ENCODE data around the gene CERS1. TPM values are rescaled to one million over a fixed set of nuclear protein-coding genes. Genes with fewer than 3 reads are reported as not detected.

CERS1 gene
- total and polyA plus RNA-seq, 10 of the 15 experiments (the other 5 are each of a cell fraction or from before 2014, with no cell fraction given), result 0.19 TPM; not detected in 9

GRCh38 chr19:18913466-18913865, 17.5 kb upstream of the CERS1 start:
- Histone ChIP-seq H4K20me1 (ENCODE audit: control insufficient read depth, insufficient read depth) (peaks cover 3% of the 10 kb centered on the region; the same call in 1 of the 2 replicates), H3K9me3 (replicated peaks; ENCODE audit: control insufficient read depth, insufficient read depth, low read length) (no peaks in the 10 kb centered on the region; the same call in 2 of the 3 replicates), H3K27me3 (replicated peaks in 1 of 2; ENCODE audit: control insufficient read depth in 2 of 2, insufficient read depth in 2 of 2, low read length in 1 of 2) (no peaks in the 10 kb centered on the region), H2AFZ (ENCODE audit: control insufficient read depth, low read depth, low read length) (no peak overlapping the region), H3K4me2 (ENCODE audit: control insufficient read depth, insufficient read depth) (no peak overlapping the region), H3K9ac (ENCODE audit: control insufficient read depth, insufficient read depth, low read length) (no peak overlapping the region), H3K27ac (ENCODE audit: control insufficient read depth, insufficient read depth) (no peak overlapping the region), H3K4me1 (ENCODE audit: control insufficient read depth, insufficient read depth, low read length) (no peaks in the 10 kb centered on the region; the same call in 1 of the 2 replicates), H3K4me3 (no peak overlapping the region), H3K79me2 (ENCODE audit: control insufficient read depth, insufficient read depth, low read length) (peaks cover 30% of the 10 kb centered on the region), H3K36me3 (ENCODE audit: control insufficient read depth in 2 of 2, insufficient read depth in 2 of 2, low read length in 1 of 2) (peaks cover 11 to 12% of the 10 kb centered on the region in 2 experiments)
- no TSS peak for BruUV-seq (replicated peaks)
- WGBS (ENCODE audit: insufficient coverage, insufficient replicate concordance, low lambda C conversion rate, missing lambda C conversion rate), result 80% methylated on average over 4 of the region's 5 CpGs
- intact Hi-C loops (cut with micrococcal nuclease; ENCODE audit: unreplicated experiment) (no loop called here), in situ Hi-C loops (cut with MboI) (no loop called here)
- SMC1A ChIA-PET (ENCODE audit: uncharacterized antibody, unreplicated experiment), result no interaction called here
- POLR2A ChIA-PET, result no interaction called here
- DNase-seq (ENCODE audit: low read depth, low spot score) (no peak), FAIRE-seq (no peak), ATAC-seq (no peak)
- RAD21 ChIA-PET (ENCODE audit: unreplicated experiment), result no interaction called here
- CTCF ChIA-PET, result no interaction called here
- TF ChIP-seq CHD2 (IDR thresholded peaks at IDR 0.05; ENCODE audit: borderline replicate concordance, low read depth, low read length) (no peak), SMAD1 (IDR thresholded peaks at IDR 0.05; ENCODE audit: low read depth, partially characterized antibody) (no peak), EED (IDR thresholded peaks at IDR 0.05; ENCODE audit: low read depth) (no peak), CBFB (IDR thresholded peaks at IDR 0.05; ENCODE audit: low read depth) (no peak), KAT2A (conservative IDR thresholded peaks at IDR 0.05; ENCODE audit: control insufficient read depth, low read depth, low read length) (no peak), NKRF (conservative IDR thresholded peaks at IDR 0.05) (no peak), RCOR1 (conservative IDR thresholded peaks at IDR 0.05; ENCODE audit: low read depth, low read length) (no peak), MXI1 (IDR thresholded peaks at IDR 0.05; ENCODE audit: low read depth, low read length) (no peak), SRF (IDR thresholded peaks at IDR 0.05; ENCODE audit: low read depth in 2 of 2, low read length in 2 of 2) (no peak), TAF1 (IDR thresholded peaks at IDR 0.05; ENCODE audit: borderline replicate concordance, low read depth, low read length) (no peak), FOXK2 (IDR thresholded peaks at IDR 0.05) (no peak), ZZZ3 (IDR thresholded peaks at IDR 0.05; ENCODE audit: control insufficient read depth, insufficient read length, low read depth) (no peak), ZNF622 (IDR thresholded peaks at IDR 0.05) (no peak)
- TF ChIP-seq, protein P1, sequence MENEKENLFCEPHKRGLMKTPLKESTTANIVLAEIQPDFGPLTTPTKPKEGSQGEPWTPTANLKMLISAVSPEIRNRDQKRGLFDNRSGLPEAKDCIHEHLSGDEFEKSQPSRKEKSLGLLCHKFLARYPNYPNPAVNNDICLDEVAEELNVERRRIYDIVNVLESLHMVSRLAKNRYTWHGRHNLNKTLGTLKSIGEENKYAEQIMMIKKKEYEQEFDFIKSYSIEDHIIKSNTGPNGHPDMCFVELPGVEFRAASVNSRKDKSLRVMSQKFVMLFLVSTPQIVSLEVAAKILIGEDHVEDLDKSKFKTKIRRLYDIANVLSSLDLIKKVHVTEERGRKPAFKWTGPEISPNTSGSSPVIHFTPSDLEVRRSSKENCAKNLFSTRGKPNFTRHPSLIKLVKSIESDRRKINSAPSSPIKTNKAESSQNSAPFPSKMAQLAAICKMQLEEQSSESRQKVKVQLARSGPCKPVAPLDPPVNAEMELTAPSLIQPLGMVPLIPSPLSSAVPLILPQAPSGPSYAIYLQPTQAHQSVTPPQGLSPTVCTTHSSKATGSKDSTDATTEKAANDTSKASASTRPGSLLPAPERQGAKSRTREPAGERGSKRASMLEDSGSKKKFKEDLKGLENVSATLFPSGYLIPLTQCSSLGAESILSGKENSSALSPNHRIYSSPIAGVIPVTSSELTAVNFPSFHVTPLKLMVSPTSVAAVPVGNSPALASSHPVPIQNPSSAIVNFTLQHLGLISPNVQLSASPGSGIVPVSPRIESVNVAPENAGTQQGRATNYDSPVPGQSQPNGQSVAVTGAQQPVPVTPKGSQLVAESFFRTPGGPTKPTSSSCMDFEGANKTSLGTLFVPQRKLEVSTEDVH (IDR thresholded peaks at IDR 0.05; ENCODE audit: low read depth, partially characterized antibody), result no peak
- TF ChIP-seq, protein P2, sequence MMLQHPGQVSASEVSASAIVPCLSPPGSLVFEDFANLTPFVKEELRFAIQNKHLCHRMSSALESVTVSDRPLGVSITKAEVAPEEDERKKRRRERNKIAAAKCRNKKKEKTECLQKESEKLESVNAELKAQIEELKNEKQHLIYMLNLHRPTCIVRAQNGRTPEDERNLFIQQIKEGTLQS (IDR thresholded peaks at IDR 0.05; ENCODE audit: borderline replicate concordance, extremely low read depth, low read depth, low read length), result no peak
- TF ChIP-seq, protein P3, sequence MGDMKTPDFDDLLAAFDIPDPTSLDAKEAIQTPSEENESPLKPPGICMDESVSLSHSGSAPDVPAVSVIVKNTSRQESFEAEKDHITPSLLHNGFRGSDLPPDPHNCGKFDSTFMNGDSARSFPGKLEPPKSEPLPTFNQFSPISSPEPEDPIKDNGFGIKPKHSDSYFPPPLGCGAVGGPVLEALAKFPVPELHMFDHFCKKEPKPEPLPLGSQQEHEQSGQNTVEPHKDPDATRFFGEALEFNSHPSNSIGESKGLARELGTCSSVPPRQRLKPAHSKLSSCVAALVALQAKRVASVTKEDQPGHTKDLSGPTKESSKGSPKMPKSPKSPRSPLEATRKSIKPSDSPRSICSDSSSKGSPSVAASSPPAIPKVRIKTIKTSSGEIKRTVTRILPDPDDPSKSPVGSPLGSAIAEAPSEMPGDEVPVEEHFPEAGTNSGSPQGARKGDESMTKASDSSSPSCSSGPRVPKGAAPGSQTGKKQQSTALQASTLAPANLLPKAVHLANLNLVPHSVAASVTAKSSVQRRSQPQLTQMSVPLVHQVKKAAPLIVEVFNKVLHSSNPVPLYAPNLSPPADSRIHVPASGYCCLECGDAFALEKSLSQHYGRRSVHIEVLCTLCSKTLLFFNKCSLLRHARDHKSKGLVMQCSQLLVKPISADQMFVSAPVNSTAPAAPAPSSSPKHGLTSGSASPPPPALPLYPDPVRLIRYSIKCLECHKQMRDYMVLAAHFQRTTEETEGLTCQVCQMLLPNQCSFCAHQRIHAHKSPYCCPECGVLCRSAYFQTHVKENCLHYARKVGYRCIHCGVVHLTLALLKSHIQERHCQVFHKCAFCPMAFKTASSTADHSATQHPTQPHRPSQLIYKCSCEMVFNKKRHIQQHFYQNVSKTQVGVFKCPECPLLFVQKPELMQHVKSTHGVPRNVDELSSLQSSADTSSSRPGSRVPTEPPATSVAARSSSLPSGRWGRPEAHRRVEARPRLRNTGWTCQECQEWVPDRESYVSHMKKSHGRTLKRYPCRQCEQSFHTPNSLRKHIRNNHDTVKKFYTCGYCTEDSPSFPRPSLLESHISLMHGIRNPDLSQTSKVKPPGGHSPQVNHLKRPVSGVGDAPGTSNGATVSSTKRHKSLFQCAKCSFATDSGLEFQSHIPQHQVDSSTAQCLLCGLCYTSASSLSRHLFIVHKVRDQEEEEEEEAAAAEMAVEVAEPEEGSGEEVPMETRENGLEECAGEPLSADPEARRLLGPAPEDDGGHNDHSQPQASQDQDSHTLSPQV (IDR thresholded peaks at IDR 0.05), result no peak
